Heart right ventricle (tissue), 16 donors: Measurements from ENCODE around the gene CHST15. TPM values are rescaled to one million over a fixed set of nuclear protein-coding genes. Genes with fewer than 3 reads are reported as not detected.

Source experiments
- ATAC-seq, 8 donors: fragments of 200-7000 bp; cut with Tn5 transposase; one replicate each; pipeline ENCODE4 v1.9.1; 2020; ENCODE audit warnings: mild to moderate bottlenecking in 8 of 8, moderate library complexity in 8 of 8, moderate number of reproducible peaks in 1 of 8
- DNase-seq, 2 donors: peaks; one replicate each; pipeline ENCODE4 v3.0.0-alpha.2; 2020
- H3K27ac ChIP-seq, 10 donors: fragments of 200-600 bp; sonication (generic) in 2 of 10; one replicate each; pipeline versions ENCODE4 v1.5.0 to v1.8.0; 2020 to 2022; ENCODE audit warnings: mild to moderate bottlenecking in 3 of 10
- H3K27me3 ChIP-seq, 7 donors: fragments of 200-600 bp; one replicate each; pipeline ENCODE4 v1.8.0; 2021 to 2022; ENCODE audit warnings: mild to moderate bottlenecking in 2 of 7
- H3K36me3 ChIP-seq, 9 donors: fragments of 200-600 bp; sonication (generic) in 1 of 9; one replicate each; pipeline versions ENCODE4 v1.5.0 to v1.8.0; 2020 to 2022; ENCODE audit warnings: mild to moderate bottlenecking in 2 of 9
- H3K4me1 ChIP-seq, 9 donors: fragments of 200-600 bp; sonication (generic) in 1 of 9; one replicate each; pipeline versions ENCODE4 v1.5.0 to v1.8.0; 2020 to 2022; ENCODE audit warnings: mild to moderate bottlenecking in 4 of 9
- H3K4me3 ChIP-seq, 10 donors: fragments of 200-600 bp; sonication (generic) in 2 of 10; one replicate each; pipeline versions ENCODE4 v1.5.0 to v1.8.0; 2020 to 2022; ENCODE audit warnings: mild to moderate bottlenecking in 7 of 10, moderate library complexity in 2 of 10
- H3K9me3 ChIP-seq, 11 donors: fragments of 200-600 bp in 10 of 11; sonication (generic) in 2 of 11; one replicate each; pipeline versions ENCODE4 v1.5.0 to v1.8.0; 2013 to 2022; ENCODE audit warnings: mild to moderate bottlenecking in 2 of 11, control low read depth in 1 of 11, moderate library complexity in 1 of 11
- WGBS, 2 donors: extraction: QIAGEN DNeasy Blood & Tissue Kit; methylation state at CpG; one replicate each; pipeline ENCODE4 v1.1.7; 2013; ENCODE audit warnings: inconsistent platforms in 1 of 2; 5-methylcytosine and 5-hydroxymethylcytosine counted together
- intact Hi-C, 10 donors: fragments of 100-400 bp; cut with DNase I; formaldehyde crosslinking; loops; one replicate each; pipeline versions ENCODE4 v1.11.1 to v1.14.2; 2022
- polyA plus RNA-seq, 2 donors: library from polyadenylated mRNA; stranded (reverse); fragments of 200-250 nt; gene quantifications; one replicate each; pipeline ENCODE4 v1.2.3, GENCODE V29; 2013
- total RNA-seq, 10 donors: library from RNA; stranded (reverse); fragmentation: NEBNext Ultra II Directional in 3 of 10; extraction: Animal tissue kit (Norgen Biotek cat#: 25700) in 3 of 10; gene quantifications; one replicate each; pipeline versions ENCODE4 v1.2.1 to v1.2.4, GENCODE V29; 2021 to 2023
- TF ChIP-seq, protein P1 (sequence below), 9 donors: fragments of 200-600 bp; sonication (generic) in 2 of 9; IDR thresholded peaks; one replicate each; pipeline versions ENCODE4 v1.5.0 to v1.8.0; 2021 to 2022; ENCODE audit warnings: antibody characterized with exemption in 9 of 9, mild to moderate bottlenecking in 5 of 9, moderate library complexity in 1 of 9
- donor health status: Arrhythmogenic right ventricular cardiomyopathy.
- donor health status: ischemic (EF 13 %, LVEDD 7.1; RV severe dilation, severe dysfunction).
- donor health status: healthy with polysubstance abuse.
- donor health status: DM: no; HTN: yes; CAD: no.
- donor health status: DM: no; HTN: no; CAD: no.
- donor health status: ischemic (EF 25% LVEDD 6.9; RV normal size, moderate dysfunction).
- donor health status: ischemic (EF 25% LVEDD 5.7; RV mildly dilated, moderate dysfunction).
- donor health status: healthy.
- donor health status: DM: yes; HTN: yes; CAD: no.
- donor health status: Ischemic cardiomyopathy.
- donor health status: ischemic (EF 35%, LVEDD 5.7; RV mildly dilated, moderate dysfunction).
- donor health status: nonischemic (EF 11% LVEDD 7.7; RV severe dilation, severe dysfunction).
- donor health status: DM: yes; HTN: yes; CAD: no.
- donor health status: PGD.
- donor health status: ischemic (EF 29% LVEDD 5.4; RV normal size, mild dysfunction).
- donor health status: nonischemic (EF 23%, LVEDD 6.1; RV moderate dilation, normal function).

Gene CHST15
- total and polyA plus RNA-seq, 12 donors: 1.3 to 16.7 (median 4.8) TPM

DNA sequence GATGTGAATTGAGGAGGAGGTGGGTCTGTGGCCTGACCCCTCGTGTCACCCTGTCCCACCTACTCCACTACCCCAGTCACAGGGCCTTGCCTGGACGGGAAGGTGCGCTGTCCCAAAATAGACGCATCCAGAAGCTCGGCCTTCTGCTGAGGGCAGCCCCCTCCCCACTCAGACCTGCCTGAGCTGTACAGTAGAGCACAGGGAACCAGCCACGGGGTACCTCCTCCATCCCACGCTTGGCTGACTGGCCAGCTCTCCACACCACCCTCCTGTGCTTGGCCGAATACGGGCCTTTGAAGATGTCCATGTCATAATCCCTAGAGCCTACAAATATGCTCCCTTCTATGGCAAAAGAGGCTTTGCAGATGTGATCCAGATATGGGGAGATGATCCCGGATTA is 88.3 kb downstream of the CHST15 start:
- no peak for ATAC-seq
- intact Hi-C loops: loop anchor here in 1 of 10 donors (5.0 kb wide), 1 partner anchor 377 kb away; no protein-coding TSS in a partner anchor
- peaks cover 0 to 19% (median 0%) of the 10 kb centered on the region in 9 donors for H3K4me1 ChIP-seq
- 90% methylated on average over 10 of the region's 10 CpGs for WGBS, 2 donors
- no peaks in the 10 kb centered on the region for H3K27me3 ChIP-seq
- peaks cover 0 to 44% (median 0%) of the 10 kb centered on the region in 9 donors for H3K36me3 ChIP-seq
- DNase-seq: no peak
- no peak overlapping the region for H3K4me3 ChIP-seq
- H3K9me3 ChIP-seq: no peaks in the 10 kb centered on the region
- H3K27ac ChIP-seq: no peak overlapping the region
- TF ChIP-seq, protein P1, sequence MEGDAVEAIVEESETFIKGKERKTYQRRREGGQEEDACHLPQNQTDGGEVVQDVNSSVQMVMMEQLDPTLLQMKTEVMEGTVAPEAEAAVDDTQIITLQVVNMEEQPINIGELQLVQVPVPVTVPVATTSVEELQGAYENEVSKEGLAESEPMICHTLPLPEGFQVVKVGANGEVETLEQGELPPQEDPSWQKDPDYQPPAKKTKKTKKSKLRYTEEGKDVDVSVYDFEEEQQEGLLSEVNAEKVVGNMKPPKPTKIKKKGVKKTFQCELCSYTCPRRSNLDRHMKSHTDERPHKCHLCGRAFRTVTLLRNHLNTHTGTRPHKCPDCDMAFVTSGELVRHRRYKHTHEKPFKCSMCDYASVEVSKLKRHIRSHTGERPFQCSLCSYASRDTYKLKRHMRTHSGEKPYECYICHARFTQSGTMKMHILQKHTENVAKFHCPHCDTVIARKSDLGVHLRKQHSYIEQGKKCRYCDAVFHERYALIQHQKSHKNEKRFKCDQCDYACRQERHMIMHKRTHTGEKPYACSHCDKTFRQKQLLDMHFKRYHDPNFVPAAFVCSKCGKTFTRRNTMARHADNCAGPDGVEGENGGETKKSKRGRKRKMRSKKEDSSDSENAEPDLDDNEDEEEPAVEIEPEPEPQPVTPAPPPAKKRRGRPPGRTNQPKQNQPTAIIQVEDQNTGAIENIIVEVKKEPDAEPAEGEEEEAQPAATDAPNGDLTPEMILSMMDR (IDR thresholded peaks at IDR 0.05): no peak

DNA sequence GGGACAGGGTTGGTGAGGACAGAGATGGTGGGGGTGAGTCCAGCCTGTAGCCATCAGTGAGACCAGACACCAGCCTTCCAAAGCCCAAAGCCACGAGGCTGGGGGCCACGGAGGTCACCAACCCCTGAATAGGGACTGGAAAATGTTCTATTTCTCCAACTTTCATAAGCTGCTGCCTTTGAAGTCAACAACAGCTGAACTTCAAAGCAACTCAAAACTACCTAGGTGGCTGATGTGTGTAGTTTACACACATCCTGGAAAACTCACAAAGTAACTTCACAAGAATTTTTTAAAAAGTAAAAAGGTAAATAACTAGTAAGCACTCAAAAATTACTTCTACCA is 88.8 kb downstream of the CHST15 start:
- H3K4me1 ChIP-seq: peaks cover 0 to 19% (median 0%) of the 10 kb centered on the region in 9 donors
- no peak overlapping the region for H3K27ac ChIP-seq
- no peak for DNase-seq
- TF ChIP-seq, protein P1 (IDR thresholded peaks at IDR 0.05): no peak
- ATAC-seq: no peak
- 86 to 90% methylated on average over 2 of the region's 2 CpGs for WGBS, 2 donors
- no peaks in the 10 kb centered on the region for H3K9me3 ChIP-seq
- H3K36me3 ChIP-seq: peaks cover 0 to 40% (median 0%) of the 10 kb centered on the region in 9 donors
- H3K4me3 ChIP-seq: no peak overlapping the region
- H3K27me3 ChIP-seq: no peaks in the 10 kb centered on the region
- intact Hi-C loops: loop anchor here in 1 of 10 donors (5.0 kb wide), 1 partner anchor 378 kb away; no protein-coding TSS in a partner anchor

DNA sequence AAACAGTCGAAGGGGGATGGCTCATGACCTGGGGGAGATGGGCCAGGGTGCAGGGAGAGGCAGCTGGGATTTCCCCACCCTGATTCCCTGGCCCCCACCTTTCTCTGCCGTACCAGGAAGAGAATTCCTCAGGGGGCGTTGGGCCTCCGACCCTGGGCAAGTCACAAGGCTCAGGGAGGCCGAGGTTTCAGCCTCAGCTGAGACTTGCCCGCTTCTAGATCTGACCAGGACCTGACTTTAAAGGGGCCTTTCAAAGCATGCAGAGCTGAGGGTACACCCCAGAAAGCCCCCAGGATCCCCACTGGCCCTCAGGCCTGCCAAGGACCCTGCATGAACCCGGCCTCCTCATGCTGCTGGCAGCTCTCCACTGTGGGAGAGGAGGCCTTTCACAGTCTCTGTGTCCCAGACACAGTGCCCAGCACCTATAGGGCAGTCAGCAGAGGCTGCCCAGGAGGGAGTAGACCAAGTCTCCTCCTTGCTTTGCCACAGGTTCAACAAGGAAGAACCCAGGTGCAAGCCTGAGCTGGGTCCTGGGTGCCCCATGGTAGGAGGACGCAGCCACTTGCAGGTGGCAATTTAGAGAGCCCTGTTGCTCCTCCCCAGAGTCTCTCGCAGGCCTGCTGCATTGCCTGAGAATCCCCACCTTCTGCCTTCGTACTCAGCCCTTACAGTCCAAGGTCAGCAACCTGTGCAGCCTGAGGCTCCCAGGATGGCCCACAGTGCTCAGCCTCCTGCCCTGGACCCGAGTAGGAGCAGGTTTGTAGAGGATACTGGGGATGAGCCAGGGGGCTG is 89.3 kb downstream of the CHST15 start:
- H3K4me3 ChIP-seq: no peak overlapping the region
- H3K4me1 ChIP-seq: peaks cover 0 to 19% (median 0%) of the 10 kb centered on the region in 9 donors
- DNase-seq (no peak), ATAC-seq (peak in 1 of 8 donors; percentile 6)
- H3K27ac ChIP-seq: no peak overlapping the region
- intact Hi-C loops: no loop called here
- TF ChIP-seq, protein P1 (IDR thresholded peaks at IDR 0.05): no peak
- no peaks in the 10 kb centered on the region for H3K27me3 ChIP-seq
- H3K9me3 ChIP-seq: no peaks in the 10 kb centered on the region
- WGBS, 2 donors: 86 to 88% methylated on average over 11 of the region's 11 CpGs
- peaks cover 0 to 34% (median 0%) of the 10 kb centered on the region in 9 donors for H3K36me3 ChIP-seq

DNA sequence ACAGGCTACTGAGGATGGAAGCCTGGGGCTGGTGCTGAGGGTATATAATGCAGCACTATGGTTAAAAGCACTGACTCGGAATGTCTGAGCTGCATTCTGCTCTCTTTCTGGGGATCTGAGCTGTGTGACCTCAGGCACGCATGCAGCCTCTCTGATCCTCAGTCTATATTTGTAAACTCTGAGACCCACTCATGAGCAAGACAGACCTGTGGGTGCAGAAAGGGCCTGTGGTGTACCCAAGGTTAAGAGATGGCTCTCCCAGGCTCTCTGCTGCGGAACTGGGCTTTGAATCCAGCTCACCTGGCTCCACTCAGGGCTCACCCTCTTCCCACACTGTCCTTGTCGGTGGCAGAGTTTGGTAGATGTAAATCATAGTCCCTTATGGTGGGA is 89.9 kb downstream of the CHST15 start:
- no peak for ATAC-seq
- 75 to 97% methylated on average over 4 of the region's 4 CpGs for WGBS, 2 donors
- no peaks in the 10 kb centered on the region for H3K9me3 ChIP-seq
- H3K4me1 ChIP-seq: peaks cover 0 to 21% (median 0%) of the 10 kb centered on the region in 9 donors
- no peak overlapping the region for H3K4me3 ChIP-seq
- TF ChIP-seq, protein P1 (IDR thresholded peaks at IDR 0.05): no peak
- intact Hi-C loops: no loop called here
- H3K27ac ChIP-seq: no peak overlapping the region
- no peaks in the 10 kb centered on the region for H3K27me3 ChIP-seq
- peaks cover 0 to 28% (median 0%) of the 10 kb centered on the region in 9 donors for H3K36me3 ChIP-seq
- peak in 1 of 2 donors; percentile 2 for DNase-seq
